HG02870 (cell line): ENCODE measurements around the gene ZNF341.
"Not testable (repeated sequence)": the region's sequence is repeated elsewhere in the genome, so short reads cannot be mapped to it uniquely, and the experiment has no call there.

Experiments
- ATAC-seq: cut with Tn5 transposase; IDR thresholded peaks from one replicate; pipeline ENCODE4 v1.9.1; 2021; ENCODE audit warnings: mild to moderate bottlenecking, moderate library complexity; ENCODE audit not compliant: unreplicated experiment

The ZNF341 gene

GRCh38 chr20:33728463-33728862 is 3.3 kb upstream of the ZNF341 start:
- ATAC-seq, result no peak

GRCh38 chr20:33729101-33729500 is 2.7 kb upstream of the ZNF341 start:
- no peak for ATAC-seq

- ATAC-seq, result no peak
Measured at GRCh38 chr20:33730946-33731692, 677 bp upstream of the ZNF341 start.

GRCh38 chr20:33732166-33732970 is 572 bp downstream of the ZNF341 start:
- peak; percentile 55 for ATAC-seq

GRCh38 chr20:33733654-33734576 is 2.1 kb downstream of the ZNF341 start:
- no peak for ATAC-seq

- ATAC-seq, result no peak
Measured at GRCh38 chr20:33736962-33737361, 5.2 kb downstream of the ZNF341 start.

- ATAC-seq, result no peak
Measured at GRCh38 chr20:33739493-33739892, 7.7 kb downstream of the ZNF341 start.

- no peak for ATAC-seq
Measured at GRCh38 chr20:33740189-33740588, 8.4 kb downstream of the ZNF341 start.

GRCh38 chr20:33744181-33744580 is 12.4 kb downstream of the ZNF341 start:
- no peak for ATAC-seq

- ATAC-seq, result no peak
Measured at GRCh38 chr20:33744773-33745385, 13.1 kb downstream of the ZNF341 start.

- ATAC-seq, result no peak
Measured at GRCh38 chr20:33746325-33746998, 14.7 kb downstream of the ZNF341 start.

- no peak for ATAC-seq
Measured at GRCh38 chr20:33751775-33752174, 20.0 kb downstream of the ZNF341 start.

- ATAC-seq, result no peak
Measured at GRCh38 chr20:33753143-33753542, 21.3 kb downstream of the ZNF341 start.

GRCh38 chr20:33753763-33754162 is 22.0 kb downstream of the ZNF341 start:
- ATAC-seq, result no peak

GRCh38 chr20:33755936-33756490 is 24.2 kb downstream of the ZNF341 start:
- ATAC-seq, result not testable (repeated sequence)

GRCh38 chr20:33757046-33757445 is 25.2 kb downstream of the ZNF341 start:
- no peak for ATAC-seq

GRCh38 chr20:33757458-33757857 is 25.7 kb downstream of the ZNF341 start:
- no peak for ATAC-seq

GRCh38 chr20:33761698-33762250 is 30.0 kb downstream of the ZNF341 start:
- ATAC-seq, result no peak

GRCh38 chr20:33765099-33765498 is 33.3 kb downstream of the ZNF341 start:
- ATAC-seq, result no peak

- no peak for ATAC-seq
Measured at GRCh38 chr20:33765592-33765991, 33.8 kb downstream of the ZNF341 start.
